AML-193 (cell line): Measurements from ENCODE around the gene KDM4C.

Source experiments
- DNase-seq, 2 experiments: peaks; one replicate each; lab custom pipeline; 2025; lab: John Stamatoyannopoulos, UW

KDM4C gene

GRCh38 chr9:7097785-7098752, 340.3 kb downstream of the KDM4C start:
- DNase-seq: no peak

GRCh38 chr9:7103367-7103766, 345.6 kb downstream of the KDM4C start:
- DNase-seq: no peak

- DNase-seq: no peak
These were observed 346.0 kb downstream of the KDM4C start for GRCh38 chr9:7103771-7104170.

- no peak for DNase-seq
These were observed 346.9 kb downstream of the KDM4C start for GRCh38 chr9:7104625-7105024.

GRCh38 chr9:7105095-7105494, 347.3 kb downstream of the KDM4C start:
- peak; percentile 36 to 62 for DNase-seq

GRCh38 chr9:7108936-7109335, 351.2 kb downstream of the KDM4C start:
- DNase-seq: no peak

- no peak for DNase-seq
These were observed 353.6 kb downstream of the KDM4C start for GRCh38 chr9:7111413-7111812.

- DNase-seq: no peak
These were observed 357.8 kb downstream of the KDM4C start for GRCh38 chr9:7115606-7116005.

- no peak for DNase-seq
These were observed 360.1 kb downstream of the KDM4C start for GRCh38 chr9:7117676-7118561.

- DNase-seq: no peak
These were observed 360.9 kb downstream of the KDM4C start for GRCh38 chr9:7118633-7119032.

- no peak for DNase-seq
These were observed 361.8 kb downstream of the KDM4C start for GRCh38 chr9:7119612-7120011.

- no peak for DNase-seq
These were observed 363.3 kb downstream of the KDM4C start for GRCh38 chr9:7121055-7121454.

GRCh38 chr9:7121664-7122063, 363.9 kb downstream of the KDM4C start:
- no peak for DNase-seq

- no peak for DNase-seq
These were observed 366.0 kb downstream of the KDM4C start for GRCh38 chr9:7123743-7124142.

- DNase-seq: no peak
These were observed 367.5 kb downstream of the KDM4C start for GRCh38 chr9:7125231-7125630.

GRCh38 chr9:7129391-7129790, 371.6 kb downstream of the KDM4C start:
- no peak for DNase-seq

GRCh38 chr9:7130266-7130820, 372.6 kb downstream of the KDM4C start:
- no peak for DNase-seq

GRCh38 chr9:7132605-7133004, 374.8 kb downstream of the KDM4C start:
- no peak for DNase-seq

- DNase-seq: no peak
These were observed 378.0 kb downstream of the KDM4C start for GRCh38 chr9:7135735-7136134.

- no peak for DNase-seq
These were observed 379.3 kb downstream of the KDM4C start for GRCh38 chr9:7137040-7137439.

GRCh38 chr9:7137571-7137970, 379.8 kb downstream of the KDM4C start:
- no peak for DNase-seq

- no peak for DNase-seq
These were observed 382.1 kb downstream of the KDM4C start for GRCh38 chr9:7139886-7140285.
